Endothelial cell (in vitro differentiated cells): ENCODE data around the gene EIF3A. TPM values are rescaled to one million over a fixed set of nuclear protein-coding genes. Genes with fewer than 3 reads are reported as not detected.

Experiments used
- DNase-seq: peaks from one replicate; pipeline ENCODE4 v3.0.0; 2021; ENCODE audit warnings: low spot score
- H3K27ac Mint-ChIP-seq: one replicate; pipeline ENCODE4 v1.8.0; 2021; ENCODE audit warnings: mixed read lengths, inconsistent platforms; ENCODE audit not compliant: unreplicated experiment
- H3K27me3 Mint-ChIP-seq: one replicate; pipeline ENCODE4 v1.8.0; 2021; ENCODE audit warnings: mild to moderate bottlenecking, moderate library complexity, mixed read lengths, inconsistent platforms; ENCODE audit not compliant: unreplicated experiment
- H3K36me3 Mint-ChIP-seq: one replicate; pipeline ENCODE4 v1.8.0; 2021; ENCODE audit warnings: mild to moderate bottlenecking, low read depth, mixed read lengths, inconsistent platforms; ENCODE audit not compliant: unreplicated experiment
- H3K4me1 Mint-ChIP-seq: one replicate; pipeline ENCODE4 v1.8.0; 2021; ENCODE audit warnings: mild to moderate bottlenecking, mixed read lengths, inconsistent platforms; ENCODE audit not compliant: unreplicated experiment
- H3K4me3 Mint-ChIP-seq: one replicate; pipeline ENCODE4 v1.8.0; 2021; ENCODE audit warnings: mild to moderate bottlenecking, mixed read lengths, inconsistent platforms; ENCODE audit not compliant: unreplicated experiment
- H3K9me3 Mint-ChIP-seq: one replicate; pipeline ENCODE4 v1.8.0; 2021; ENCODE audit warnings: mixed read lengths, inconsistent platforms; ENCODE audit not compliant: unreplicated experiment
- total RNA-seq: library from RNA; stranded (reverse); fragmentation: NEBNext Ultra II Directional; extraction: Animal tissue kit (Norgen Biotek cat#: 25700); gene quantifications from one replicate; pipeline ENCODE4 v1.2.1, GENCODE V29; 2021; ENCODE audit not compliant: unreplicated experiment
- TF ChIP-seq, protein P1 (sequence below): fragments of 200-600 bp; sonication (generic); IDR thresholded peaks from one replicate; pipeline ENCODE4 v1.5.0; 2021; ENCODE audit warnings: antibody characterized with exemption; ENCODE audit not compliant: unreplicated experiment

Gene EIF3A
- total RNA-seq, 1 donor from 2014 or later: 107 TPM

DNA sequence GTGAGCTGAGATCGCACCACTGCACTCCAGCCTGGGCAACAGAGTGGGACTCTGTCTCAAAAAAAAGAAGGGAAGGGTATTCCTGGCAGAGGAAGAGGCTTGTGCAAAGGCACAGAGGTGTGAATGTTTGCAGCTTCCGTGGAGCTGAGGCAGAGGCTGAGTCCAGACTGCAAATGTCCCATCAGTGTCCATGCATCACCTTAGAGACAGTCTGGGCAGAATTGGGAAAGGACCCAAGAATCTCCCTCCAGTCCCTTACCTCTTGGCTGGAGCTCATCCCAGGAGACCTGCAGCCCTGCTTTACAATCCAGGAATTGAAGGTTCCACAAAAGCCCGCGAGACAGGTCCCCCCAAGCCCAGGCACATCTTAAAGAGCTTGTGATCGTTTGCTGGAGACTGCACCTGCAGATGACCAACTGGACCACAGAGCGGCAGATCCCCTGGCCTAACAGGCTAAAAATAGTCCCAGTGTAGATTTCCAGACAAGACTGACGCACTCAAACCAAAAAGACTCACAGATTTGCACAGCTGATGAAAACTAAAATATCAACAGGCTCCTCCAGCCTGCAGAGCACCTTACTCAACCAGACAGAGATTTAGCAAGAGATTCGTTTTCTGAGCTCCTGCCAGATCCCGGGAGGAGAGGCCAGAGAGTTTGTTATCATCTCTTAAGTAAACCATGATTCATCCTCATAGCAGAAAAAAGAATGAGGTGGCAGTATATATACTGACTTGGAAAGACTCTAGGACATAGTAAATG lies 74.0 kb downstream of the EIF3A start:
- DNase-seq: no peak
- Mint-ChIP-seq H3K4me3 (no peak overlapping the region), H3K9me3 (no peaks in the 10 kb centered on the region), H3K27ac (no peak overlapping the region), H3K4me1 (no peaks in the 10 kb centered on the region), H3K27me3 (peaks cover 7% of the 10 kb centered on the region), H3K36me3 (no peaks in the 10 kb centered on the region)
- TF ChIP-seq, protein P1, sequence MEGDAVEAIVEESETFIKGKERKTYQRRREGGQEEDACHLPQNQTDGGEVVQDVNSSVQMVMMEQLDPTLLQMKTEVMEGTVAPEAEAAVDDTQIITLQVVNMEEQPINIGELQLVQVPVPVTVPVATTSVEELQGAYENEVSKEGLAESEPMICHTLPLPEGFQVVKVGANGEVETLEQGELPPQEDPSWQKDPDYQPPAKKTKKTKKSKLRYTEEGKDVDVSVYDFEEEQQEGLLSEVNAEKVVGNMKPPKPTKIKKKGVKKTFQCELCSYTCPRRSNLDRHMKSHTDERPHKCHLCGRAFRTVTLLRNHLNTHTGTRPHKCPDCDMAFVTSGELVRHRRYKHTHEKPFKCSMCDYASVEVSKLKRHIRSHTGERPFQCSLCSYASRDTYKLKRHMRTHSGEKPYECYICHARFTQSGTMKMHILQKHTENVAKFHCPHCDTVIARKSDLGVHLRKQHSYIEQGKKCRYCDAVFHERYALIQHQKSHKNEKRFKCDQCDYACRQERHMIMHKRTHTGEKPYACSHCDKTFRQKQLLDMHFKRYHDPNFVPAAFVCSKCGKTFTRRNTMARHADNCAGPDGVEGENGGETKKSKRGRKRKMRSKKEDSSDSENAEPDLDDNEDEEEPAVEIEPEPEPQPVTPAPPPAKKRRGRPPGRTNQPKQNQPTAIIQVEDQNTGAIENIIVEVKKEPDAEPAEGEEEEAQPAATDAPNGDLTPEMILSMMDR: no peak

DNA sequence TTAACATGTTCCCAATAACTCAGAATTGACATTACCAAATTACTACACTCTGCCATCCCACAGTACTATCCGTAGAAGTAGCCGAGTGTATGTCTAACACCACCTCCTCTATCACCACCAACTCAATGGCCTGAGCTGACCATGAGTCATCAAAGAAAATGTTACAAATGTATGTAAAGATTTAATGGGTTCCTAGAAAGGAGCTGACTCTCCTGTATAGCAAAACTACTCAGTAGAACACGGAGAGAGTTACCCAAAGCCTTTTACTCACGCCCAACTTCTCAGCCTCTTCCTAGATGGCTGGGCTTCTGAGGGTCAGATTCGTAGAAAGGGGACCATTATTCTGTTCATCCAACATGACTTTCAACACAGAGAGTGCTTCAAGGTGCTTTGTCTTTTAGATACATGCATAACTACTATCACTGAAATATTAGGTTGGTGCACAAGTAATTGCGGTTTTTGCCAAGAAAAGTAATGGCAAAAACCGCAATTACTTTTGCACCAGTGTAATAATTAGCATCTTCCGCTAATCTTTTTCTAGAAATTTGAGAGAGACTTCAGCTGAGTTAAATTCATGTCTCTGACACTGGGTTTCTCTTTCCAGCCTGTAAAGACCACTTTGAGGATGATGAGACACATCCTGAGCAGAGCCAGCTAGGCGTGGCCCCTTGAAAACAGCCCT lies 75.1 kb downstream of the EIF3A start:
- Mint-ChIP-seq H3K27me3 (peaks cover 7% of the 10 kb centered on the region), H3K4me1 (no peaks in the 10 kb centered on the region)

DNA sequence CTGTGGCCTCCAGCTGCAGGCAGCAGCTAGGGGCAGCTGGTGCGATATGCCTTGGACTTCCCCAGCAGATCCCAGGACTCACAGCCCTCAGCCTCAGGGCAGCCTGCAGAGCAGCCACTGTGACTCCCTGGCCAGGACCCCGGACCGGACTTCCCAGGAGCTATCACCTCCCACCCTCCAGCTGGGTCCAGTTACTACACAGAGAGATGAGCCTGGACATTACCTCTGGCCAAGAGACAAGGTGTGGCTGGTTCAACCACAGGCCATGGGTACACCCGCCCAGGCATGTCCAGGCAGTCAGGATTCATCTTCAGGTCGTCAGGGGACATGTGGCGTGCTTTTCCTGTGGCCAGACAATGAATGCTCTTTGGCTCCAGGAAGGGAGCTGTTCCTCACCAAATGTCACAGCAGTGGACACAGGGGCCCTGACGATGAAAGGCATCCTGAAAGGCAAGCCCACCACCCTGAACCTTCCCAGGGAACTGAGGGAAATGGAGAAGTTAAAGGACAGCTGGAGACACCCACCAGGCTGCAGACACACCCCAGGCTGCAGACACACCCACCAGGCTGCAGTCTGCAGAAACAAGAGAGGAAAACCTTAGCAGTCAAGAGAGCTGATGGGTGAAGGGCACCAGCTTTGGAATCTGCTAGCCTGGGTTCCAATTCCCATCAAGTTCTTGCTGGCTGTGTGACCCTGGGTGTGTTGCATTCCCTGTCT lies 76.9 kb downstream of the EIF3A start:
- DNase-seq: no peak
- no peak overlapping the region for H3K4me3 Mint-ChIP-seq
- no peaks in the 10 kb centered on the region for H3K4me1 Mint-ChIP-seq
- TF ChIP-seq, protein P1: no peak
- H3K27me3 Mint-ChIP-seq: peaks cover 7% of the 10 kb centered on the region
- H3K36me3 Mint-ChIP-seq: no peaks in the 10 kb centered on the region
- no peaks in the 10 kb centered on the region for H3K9me3 Mint-ChIP-seq
- H3K27ac Mint-ChIP-seq: no peak overlapping the region

More for the DNA sequence above, 75.1 kb downstream of the EIF3A start:
- TF ChIP-seq, protein P1: no peak
- Mint-ChIP-seq H3K27ac (peak overlapping the region; percentile 22), H3K36me3 (no peaks in the 10 kb centered on the region), H3K9me3 (no peaks in the 10 kb centered on the region), H3K4me3 (no peak overlapping the region)
- no peak for DNase-seq

DNA sequence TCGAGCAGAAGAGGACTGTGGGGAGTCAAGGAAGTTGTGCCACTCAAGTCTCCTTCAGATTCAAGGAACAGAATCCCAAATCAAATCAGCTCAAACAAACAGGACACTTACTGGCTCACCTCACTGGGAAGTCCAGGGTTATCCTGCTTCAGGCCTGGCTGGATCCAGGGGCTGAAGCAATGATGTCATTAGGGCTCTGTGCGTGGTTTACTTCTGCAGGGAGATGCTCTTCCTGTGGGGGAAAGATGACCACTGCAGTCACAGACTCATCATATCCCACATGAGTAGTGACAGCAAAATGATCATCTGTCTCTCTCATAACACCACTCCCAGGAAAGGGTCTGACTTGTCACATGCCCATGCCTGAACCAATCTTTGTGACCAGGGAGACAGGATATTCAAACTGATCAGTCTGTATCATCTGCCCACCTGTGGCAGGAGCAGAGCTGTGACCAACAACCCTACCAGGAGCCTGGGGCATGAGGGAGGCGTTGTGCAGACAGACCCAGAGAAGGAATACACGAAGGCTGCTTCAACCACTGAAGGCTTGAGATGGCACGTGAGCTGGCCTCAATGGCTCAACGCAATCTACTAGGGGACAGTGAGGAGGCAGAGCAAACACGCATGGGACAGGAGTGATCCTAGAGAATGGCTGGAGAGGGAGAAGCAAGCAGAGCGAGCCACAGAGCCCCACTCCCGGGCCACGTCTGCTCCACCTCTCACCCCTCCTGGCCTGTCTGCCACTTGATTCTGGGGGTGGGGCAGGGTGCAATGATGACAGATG lies 78.7 kb downstream of the EIF3A start:
- H3K4me1 Mint-ChIP-seq: no peaks in the 10 kb centered on the region
- no peak for DNase-seq
- peaks cover 5% of the 10 kb centered on the region for H3K27me3 Mint-ChIP-seq
- H3K36me3 Mint-ChIP-seq: no peaks in the 10 kb centered on the region
- no peaks in the 10 kb centered on the region for H3K9me3 Mint-ChIP-seq
- H3K27ac Mint-ChIP-seq: no peak overlapping the region
- no peak overlapping the region for H3K4me3 Mint-ChIP-seq
- TF ChIP-seq, protein P1: no peak
